OCI-LY1 (cell line): ENCODE measurements around the gene ASPSCR1.

Source experiments
- H2AFZ ChIP-seq: fragments of 200-600 bp; sonication (generic), shearing (Covaris generic); 2 replicates; pipeline ENCODE4 v1.6.0; 2014; ENCODE audit warnings: antibody characterized with exemption, mild to moderate bottlenecking, low read length
- H3F3A ChIP-seq: fragments of 200-600 bp; sonication (generic), shearing (Covaris generic); 2 replicates; pipeline ENCODE4 v1.6.0; 2014; ENCODE audit warnings: mild to moderate bottlenecking, antibody characterized with exemption, low read length, moderate library complexity; ENCODE audit not compliant: insufficient read depth
- H3K27ac ChIP-seq: fragments of 200-600 bp; sonication (generic); 2 replicates; pipeline ENCODE4 v1.5.1; 2014; ENCODE audit warnings: low read length, mixed run types, mild to moderate bottlenecking, low read depth; ENCODE audit not compliant: poor library complexity, severe bottlenecking
- H3K27me3 ChIP-seq: fragments of 200-600 bp; sonication (generic); 2 replicates; pipeline ENCODE4 v1.6.0; 2014; ENCODE audit warnings: antibody characterized with exemption, mild to moderate bottlenecking, low read length, moderate library complexity; ENCODE audit not compliant: insufficient read depth
- H3K36me3 ChIP-seq: fragments of 200-600 bp; sonication (generic); 2 replicates; pipeline ENCODE4 v1.6.1; 2014; ENCODE audit warnings: mild to moderate bottlenecking, antibody characterized with exemption, low read length, moderate library complexity, mixed read lengths; ENCODE audit not compliant: insufficient read depth
- H3K4me1 ChIP-seq: fragments of 200-600 bp; sonication (generic); 2 replicates; pipeline ENCODE4 v1.5.1; 2014; ENCODE audit warnings: mild to moderate bottlenecking, low read length, moderate library complexity; ENCODE audit not compliant: insufficient read depth, severe bottlenecking
- H3K4me2 ChIP-seq: fragments of 200-600 bp; sonication (generic), shearing (Covaris generic); 2 replicates; pipeline ENCODE4 v1.6.1; 2014; ENCODE audit warnings: low read length
- H3K4me3 ChIP-seq: fragments of 200-600 bp; sonication (generic); 2 replicates; pipeline ENCODE4 v1.5.1; 2014; ENCODE audit warnings: low read length, low read depth, mild to moderate bottlenecking, mixed read lengths; ENCODE audit not compliant: poor library complexity, severe bottlenecking
- H3K79me2 ChIP-seq: fragments of 200-600 bp; shearing (Covaris generic); 2 replicates; pipeline ENCODE4 v1.6.1; 2016; ENCODE audit warnings: mixed run types, low read length, mixed read lengths; ENCODE audit not compliant: insufficient read depth
- H3K9ac ChIP-seq: fragments of 200-600 bp; sonication (generic), shearing (Covaris generic); 2 replicates; pipeline ENCODE4 v1.6.1; 2014; ENCODE audit warnings: mild to moderate bottlenecking, low read length, mixed read lengths
- H3K9me2 ChIP-seq: fragments of 200-600 bp; sonication (generic), shearing (Covaris generic); 2 replicates; pipeline ENCODE4 v1.6.1; 2014; ENCODE audit warnings: low read depth, mild to moderate bottlenecking, low read length, mixed read lengths
- H3K9me3 ChIP-seq: fragments of 200-600 bp; shearing (Covaris generic); 2 replicates; pipeline ENCODE4 v1.6.1; 2014; ENCODE audit warnings: low read length, mixed read lengths
- H4K20me1 ChIP-seq: fragments of 200-600 bp; sonication (generic), shearing (Covaris generic); 2 replicates; pipeline ENCODE4 v1.6.0; 2016; ENCODE audit warnings: mild to moderate bottlenecking, low read length; ENCODE audit not compliant: insufficient read depth
- EZH2 ChIP-seq: fragments of 200-600 bp; sonication (generic), shearing (Covaris generic); IDR thresholded peaks from 2 replicates; pipeline ENCODE4 v1.8.0; 2017; ENCODE audit warnings: borderline replicate concordance, mixed run types, mild to moderate bottlenecking, antibody characterized with exemption, low read length, moderate library complexity, mixed read lengths
- TF ChIP-seq, protein P1 (sequence below): fragments of 200-600 bp; sonication (generic), shearing (Covaris generic); IDR thresholded peaks from 2 replicates; pipeline ENCODE4 v1.5.1; 2017; ENCODE audit warnings: mild to moderate bottlenecking, antibody characterized with exemption, low read length, moderate library complexity, mixed read lengths

The ASPSCR1 gene

DNA sequence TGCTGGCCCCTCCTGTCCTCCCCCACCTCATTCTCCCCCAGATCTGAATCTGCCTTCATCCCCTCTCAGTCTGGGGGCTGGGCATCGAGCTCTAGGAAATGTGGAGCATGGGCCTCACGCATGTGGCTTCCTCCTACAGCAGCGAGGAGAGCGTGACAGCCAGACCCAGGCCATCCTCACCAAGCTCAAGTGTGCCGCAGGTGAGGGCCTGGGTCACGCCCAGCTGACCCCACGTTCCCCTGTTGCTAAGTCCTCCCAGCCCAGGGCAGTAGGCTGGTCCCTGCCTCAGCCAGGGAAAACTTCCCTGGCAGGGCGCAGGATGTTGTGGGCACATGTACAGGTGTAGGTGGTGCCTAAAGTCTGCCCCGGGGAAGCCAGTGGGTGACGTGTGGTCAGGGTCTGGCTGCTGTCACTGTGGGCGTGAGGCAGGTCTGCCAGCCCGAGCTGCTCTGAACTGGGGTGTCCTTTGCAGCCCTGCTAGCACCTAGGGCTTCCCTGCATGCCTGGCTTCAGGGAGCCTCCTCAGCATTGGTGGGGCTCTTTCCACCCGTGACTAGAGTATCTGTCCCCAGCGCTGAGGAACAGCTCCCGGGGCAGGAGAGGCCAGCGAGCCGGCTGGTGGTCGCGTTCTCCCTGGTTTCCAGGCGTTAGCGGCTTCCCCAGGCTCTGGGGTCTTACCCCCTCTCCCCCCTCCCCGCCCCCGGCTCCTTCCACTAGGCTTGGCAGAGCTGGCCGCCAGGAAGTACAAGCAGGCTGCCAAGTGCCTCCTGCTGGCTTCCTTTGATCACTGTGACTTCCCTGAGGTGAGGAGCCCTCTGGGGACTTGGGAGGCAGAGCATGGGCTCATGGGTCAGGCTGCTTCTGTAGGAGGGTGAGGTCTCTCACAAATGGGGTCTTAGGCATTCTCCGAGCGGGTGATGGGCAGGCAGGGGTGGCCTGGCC, 77.9 kb downstream of the ASPSCR1 start:
- no peaks in the 10 kb centered on the region for H3K9me3 ChIP-seq
- H3K79me2 ChIP-seq = 0 out of 2 replicates have a peak, but pooled peaks cover 4% of the 10 kb centered on the region
- peaks cover 26% of the 10 kb centered on the region for H3K4me1 ChIP-seq
- H3K9me2 ChIP-seq = no peaks in the 10 kb centered on the region
- TF ChIP-seq, protein P1, sequence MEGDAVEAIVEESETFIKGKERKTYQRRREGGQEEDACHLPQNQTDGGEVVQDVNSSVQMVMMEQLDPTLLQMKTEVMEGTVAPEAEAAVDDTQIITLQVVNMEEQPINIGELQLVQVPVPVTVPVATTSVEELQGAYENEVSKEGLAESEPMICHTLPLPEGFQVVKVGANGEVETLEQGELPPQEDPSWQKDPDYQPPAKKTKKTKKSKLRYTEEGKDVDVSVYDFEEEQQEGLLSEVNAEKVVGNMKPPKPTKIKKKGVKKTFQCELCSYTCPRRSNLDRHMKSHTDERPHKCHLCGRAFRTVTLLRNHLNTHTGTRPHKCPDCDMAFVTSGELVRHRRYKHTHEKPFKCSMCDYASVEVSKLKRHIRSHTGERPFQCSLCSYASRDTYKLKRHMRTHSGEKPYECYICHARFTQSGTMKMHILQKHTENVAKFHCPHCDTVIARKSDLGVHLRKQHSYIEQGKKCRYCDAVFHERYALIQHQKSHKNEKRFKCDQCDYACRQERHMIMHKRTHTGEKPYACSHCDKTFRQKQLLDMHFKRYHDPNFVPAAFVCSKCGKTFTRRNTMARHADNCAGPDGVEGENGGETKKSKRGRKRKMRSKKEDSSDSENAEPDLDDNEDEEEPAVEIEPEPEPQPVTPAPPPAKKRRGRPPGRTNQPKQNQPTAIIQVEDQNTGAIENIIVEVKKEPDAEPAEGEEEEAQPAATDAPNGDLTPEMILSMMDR = no peak
- TF ChIP-seq EZH2 = no peak
- no peak overlapping the region for H3K4me3 ChIP-seq
- H3F3A ChIP-seq = no peaks in the 10 kb centered on the region
- no peaks in the 10 kb centered on the region for H3K27me3 ChIP-seq
- H2AFZ ChIP-seq = no peak overlapping the region
- H3K4me2 ChIP-seq = no peak overlapping the region
- no peak overlapping the region for H3K27ac ChIP-seq
- H4K20me1 ChIP-seq = no peaks in the 10 kb centered on the region
- peaks cover 69% of the 10 kb centered on the region for H3K36me3 ChIP-seq
- H3K9ac ChIP-seq = no peak overlapping the region

DNA sequence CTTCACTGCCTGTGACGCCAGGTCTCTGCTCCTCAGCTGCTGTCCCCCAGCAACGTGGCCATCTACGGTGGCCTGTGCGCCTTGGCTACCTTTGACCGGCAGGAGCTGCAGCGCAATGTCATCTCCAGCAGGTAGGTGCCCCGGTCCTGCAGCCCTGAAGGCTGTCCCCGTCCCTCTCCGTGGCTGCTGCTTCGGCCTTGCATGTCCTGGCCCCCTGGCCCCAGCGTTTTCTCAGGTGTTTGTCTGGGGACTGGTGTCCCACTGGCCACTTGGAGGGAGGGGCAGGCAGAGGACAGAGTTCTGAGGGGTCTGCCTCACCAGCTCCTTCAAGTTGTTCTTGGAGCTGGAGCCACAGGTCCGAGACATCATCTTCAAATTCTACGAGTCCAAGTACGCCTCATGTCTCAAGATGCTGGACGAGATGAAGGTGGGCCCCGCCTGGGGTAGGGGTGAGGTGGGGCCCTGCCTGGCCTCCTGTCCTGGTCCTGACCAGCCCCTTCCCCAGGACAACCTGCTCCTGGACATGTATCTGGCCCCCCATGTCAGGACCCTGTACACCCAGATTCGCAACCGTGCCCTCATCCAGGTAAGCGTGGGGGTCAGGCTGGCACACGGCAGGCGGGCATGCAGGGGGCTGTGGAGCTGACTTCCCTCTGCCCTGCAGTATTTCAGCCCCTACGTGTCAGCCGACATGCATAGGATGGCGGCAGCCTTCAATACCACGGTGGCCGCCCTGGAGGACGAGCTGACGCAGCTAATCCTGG, 78.7 kb downstream of the ASPSCR1 start:
- H3K27me3 ChIP-seq = no peaks in the 10 kb centered on the region
- no peak for TF ChIP-seq EZH2
- TF ChIP-seq, protein P1 = no peak
- H3K79me2 ChIP-seq = 0 out of 2 replicates have a peak, but pooled peaks cover 4% of the 10 kb centered on the region
- H3K9me3 ChIP-seq = no peaks in the 10 kb centered on the region
- H3K4me2 ChIP-seq = no peak overlapping the region
- H3K9me2 ChIP-seq = no peaks in the 10 kb centered on the region
- H3K36me3 ChIP-seq = peaks cover 78% of the 10 kb centered on the region
- H3K4me1 ChIP-seq = peaks cover 17% of the 10 kb centered on the region
- no peaks in the 10 kb centered on the region for H4K20me1 ChIP-seq
- H3K9ac ChIP-seq = no peak overlapping the region
- no peak overlapping the region for H3K27ac ChIP-seq
- no peak overlapping the region for H3K4me3 ChIP-seq
- H3F3A ChIP-seq = no peaks in the 10 kb centered on the region
- no peak overlapping the region for H2AFZ ChIP-seq

DNA sequence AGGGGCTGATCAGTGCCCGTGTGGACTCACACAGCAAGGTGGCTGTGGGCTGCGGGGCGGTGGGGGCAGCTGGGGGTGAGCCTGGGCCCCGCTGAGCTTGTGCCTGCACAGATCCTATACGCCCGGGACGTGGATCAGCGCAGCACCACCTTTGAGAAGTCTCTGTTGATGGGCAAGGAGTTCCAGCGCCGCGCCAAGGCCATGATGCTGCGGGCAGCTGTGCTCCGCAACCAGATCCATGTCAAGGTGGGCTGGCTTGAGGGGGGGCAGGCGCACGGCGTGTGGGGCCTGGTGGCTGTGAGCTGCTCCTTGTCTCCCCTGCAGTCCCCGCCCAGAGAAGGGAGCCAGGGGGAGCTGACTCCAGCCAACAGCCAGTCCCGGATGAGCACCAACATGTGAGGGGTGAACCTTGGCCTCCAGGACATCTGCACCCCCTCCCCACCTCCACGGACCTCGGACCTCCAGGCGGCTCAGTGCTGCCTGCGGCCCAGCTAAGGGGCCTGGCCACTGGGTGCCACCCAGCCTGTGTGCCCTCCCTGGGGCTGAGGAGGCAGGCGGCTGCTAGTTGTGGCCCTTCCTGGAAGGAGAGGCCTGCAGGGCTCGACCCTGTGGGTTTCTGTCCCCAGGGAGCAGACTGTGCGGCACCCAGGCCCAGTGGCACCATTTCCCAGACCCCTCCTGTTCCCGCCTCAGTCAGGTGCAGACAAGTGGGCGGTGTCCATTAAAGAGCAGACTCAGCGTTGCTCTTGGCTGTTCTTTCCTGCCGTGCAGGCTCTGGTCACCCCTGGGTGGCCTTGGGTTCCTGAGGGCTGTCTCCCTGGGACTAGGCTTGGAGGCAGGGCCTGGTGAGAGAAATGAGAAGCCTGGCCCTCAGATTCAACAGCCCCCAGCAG, 79.5 kb downstream of the ASPSCR1 start:
- Histone ChIP-seq H2AFZ (no peak overlapping the region), H3K79me2 (0 out of 2 replicates have a peak, but pooled peaks cover 4% of the 10 kb centered on the region), H3K9me3 (no peaks in the 10 kb centered on the region), H4K20me1 (no peaks in the 10 kb centered on the region), H3K4me1 (peaks cover 17% of the 10 kb centered on the region), H3K36me3 (peaks cover 84% of the 10 kb centered on the region), H3K27ac (no peak overlapping the region), H3K4me3 (no peak overlapping the region), H3K9ac (no peak overlapping the region), H3K27me3 (no peaks in the 10 kb centered on the region), H3K4me2 (no peak overlapping the region), H3F3A (no peaks in the 10 kb centered on the region), H3K9me2 (no peaks in the 10 kb centered on the region)
- TF ChIP-seq EZH2 = no peak
- TF ChIP-seq, protein P1 = no peak
